HepG2 (cell line): ENCODE results near the gene DLX4. TPM values are rescaled to one million over a fixed set of nuclear protein-coding genes. Genes with fewer than 3 reads are reported as not detected.

Source experiments
- HDAC2 ChIP-seq: sonication (generic); formaldehyde crosslinking; IDR thresholded peaks from 2 replicates; pipeline ENCODE4 v1.4.0; 2020; ENCODE audit warnings: missing genetic modification reagents
- HMGA1 ChIP-seq: sonication (generic); formaldehyde crosslinking; conservative IDR thresholded peaks from 2 replicates; pipeline ENCODE4 v1.4.0; 2020; ENCODE audit warnings: missing genetic modification reagents
- RXRA ChIP-seq: sonication (generic); formaldehyde crosslinking; IDR thresholded peaks from 2 replicates; pipeline ENCODE4 v1.5.1; 2020; ENCODE audit warnings: missing genetic modification reagents
- SALL1 ChIP-seq: sonication (generic); formaldehyde crosslinking; IDR thresholded peaks from 2 replicates; pipeline ENCODE4 v1.8.0; 2022; ENCODE audit warnings: mild to moderate bottlenecking, missing genetic modification reagents
- ZMYM4 ChIP-seq: sonication (generic); formaldehyde crosslinking; IDR thresholded peaks from 2 replicates; pipeline ENCODE4 v1.8.1; 2023; ENCODE audit warnings: mild to moderate bottlenecking, missing genetic modification reagents
- ZNF766 ChIP-seq: sonication (generic); formaldehyde crosslinking; IDR thresholded peaks from 2 replicates; pipeline ENCODE4 v1.5.0; 2020; ENCODE audit warnings: missing genetic modification reagents, borderline replicate concordance
- polyA plus RNA-seq, 8 experiments: library from polyadenylated mRNA; depleted of rRNA in 3 of 8; stranded (reverse) in 7 of 8; unstranded in 1 of 8; fragments of >200 nt; fragmentation: Illumina TruSeq in 4 of 8; extraction: Trizol in 4 of 8; gene quantifications; 2 replicates each; pipeline versions ENCODE4 v1.2.1 to v1.2.3, GENCODE V29; 2011 to 2016; ENCODE audit warnings: low read depth in 4 of 8, missing spikeins in 1 of 8, mixed read lengths in 1 of 8; ENCODE audit not compliant: insufficient read depth in 1 of 8
- total RNA-seq, 5 experiments: library from RNA; depleted of rRNA; stranded (reverse); fragments of >200 nt; fragmentation: Illumina TruSeq; extraction: Trizol; gene quantifications; 2 replicates each; pipeline ENCODE4 v1.2.3, GENCODE V29; 2016; ENCODE audit warnings: low read depth in 1 of 5
- TF ChIP-seq, protein P1 (sequence below), 2 experiments: sonication (generic) in 1 of 2; formaldehyde crosslinking in 1 of 2; IDR thresholded peaks; 2 replicates each; pipeline versions ENCODE4 v1.4.0 to v1.6.1; 2016 to 2020; ENCODE audit warnings: borderline replicate concordance in 1 of 2, low read depth in 1 of 2, mild to moderate bottlenecking in 1 of 2, missing genetic modification reagents in 1 of 2
- TF ChIP-seq, protein P2 (sequence below): IDR thresholded peaks from 2 replicates; pipeline ENCODE4 v1.6.1; 2018; ENCODE audit warnings: missing genetic modification reagents, mild to moderate bottlenecking, missing compliant biosample characterization
- TF ChIP-seq, protein P3 (sequence below): IDR thresholded peaks from 2 replicates; pipeline ENCODE4 v1.6.1; 2016; ENCODE audit warnings: mild to moderate bottlenecking
- TF ChIP-seq, protein P4 (sequence below), 2 experiments: sonication (generic) in 1 of 2; formaldehyde crosslinking in 1 of 2; IDR thresholded peaks; 2 replicates each; pipeline versions ENCODE4 v1.4.0 to v1.6.1; 2018 to 2020; ENCODE audit warnings: missing genetic modification reagents in 2 of 2, borderline replicate concordance in 1 of 2, low read depth in 1 of 2, mild to moderate bottlenecking in 1 of 2, missing biosample characterization in 1 of 2

The DLX4 gene
- total and polyA plus RNA-seq, 2 of the 13 experiments (the other 11 are each of a cell fraction or from before 2014, with no cell fraction given): 0.55 to 2.3 TPM

DNA sequence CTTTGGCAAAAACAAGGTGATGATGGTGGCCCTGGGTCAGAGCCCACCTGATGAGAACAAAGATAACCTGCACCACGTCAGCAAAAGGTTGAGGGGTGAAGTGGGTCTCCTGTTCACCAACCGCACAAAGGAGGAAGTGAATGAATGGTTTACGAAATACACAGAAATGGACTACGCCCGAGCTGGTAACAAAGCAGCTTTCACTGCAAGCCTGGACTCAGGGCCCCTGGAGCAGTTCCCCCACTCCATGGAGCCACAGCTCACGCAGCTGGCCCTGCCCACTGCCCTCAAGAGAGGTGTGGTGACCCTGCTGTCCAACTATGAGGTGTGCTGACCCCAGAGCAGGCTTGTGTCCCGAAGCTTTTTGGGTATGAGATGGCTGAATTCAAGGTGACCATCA, 29.7 kb upstream of the DLX4 start (continued):
- TF ChIP-seq, protein P1, sequence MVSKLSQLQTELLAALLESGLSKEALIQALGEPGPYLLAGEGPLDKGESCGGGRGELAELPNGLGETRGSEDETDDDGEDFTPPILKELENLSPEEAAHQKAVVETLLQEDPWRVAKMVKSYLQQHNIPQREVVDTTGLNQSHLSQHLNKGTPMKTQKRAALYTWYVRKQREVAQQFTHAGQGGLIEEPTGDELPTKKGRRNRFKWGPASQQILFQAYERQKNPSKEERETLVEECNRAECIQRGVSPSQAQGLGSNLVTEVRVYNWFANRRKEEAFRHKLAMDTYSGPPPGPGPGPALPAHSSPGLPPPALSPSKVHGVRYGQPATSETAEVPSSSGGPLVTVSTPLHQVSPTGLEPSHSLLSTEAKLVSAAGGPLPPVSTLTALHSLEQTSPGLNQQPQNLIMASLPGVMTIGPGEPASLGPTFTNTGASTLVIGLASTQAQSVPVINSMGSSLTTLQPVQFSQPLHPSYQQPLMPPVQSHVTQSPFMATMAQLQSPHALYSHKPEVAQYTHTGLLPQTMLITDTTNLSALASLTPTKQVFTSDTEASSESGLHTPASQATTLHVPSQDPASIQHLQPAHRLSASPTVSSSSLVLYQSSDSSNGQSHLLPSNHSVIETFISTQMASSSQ (IDR thresholded peaks at IDR 0.05; ENCODE audit: low read depth): no peak
- TF ChIP-seq, protein P1 (CRISPR knock-in tag; IDR thresholded peaks at IDR 0.05; ENCODE audit: borderline replicate concordance): no peak
- TF ChIP-seq, protein P2, sequence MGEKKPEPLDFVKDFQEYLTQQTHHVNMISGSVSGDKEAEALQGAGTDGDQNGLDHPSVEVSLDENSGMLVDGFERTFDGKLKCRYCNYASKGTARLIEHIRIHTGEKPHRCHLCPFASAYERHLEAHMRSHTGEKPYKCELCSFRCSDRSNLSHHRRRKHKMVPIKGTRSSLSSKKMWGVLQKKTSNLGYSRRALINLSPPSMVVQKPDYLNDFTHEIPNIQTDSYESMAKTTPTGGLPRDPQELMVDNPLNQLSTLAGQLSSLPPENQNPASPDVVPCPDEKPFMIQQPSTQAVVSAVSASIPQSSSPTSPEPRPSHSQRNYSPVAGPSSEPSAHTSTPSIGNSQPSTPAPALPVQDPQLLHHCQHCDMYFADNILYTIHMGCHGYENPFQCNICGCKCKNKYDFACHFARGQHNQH (CRISPR knock-in tag): 0 out of 2 replicates have a peak, but pooled peaks have one; percentile 24
- 0 out of 2 replicates have a peak, but pooled peaks have one; percentile 31 for TF ChIP-seq ZMYM4 (CRISPR knock-in tag)
- TF ChIP-seq, protein P3, sequence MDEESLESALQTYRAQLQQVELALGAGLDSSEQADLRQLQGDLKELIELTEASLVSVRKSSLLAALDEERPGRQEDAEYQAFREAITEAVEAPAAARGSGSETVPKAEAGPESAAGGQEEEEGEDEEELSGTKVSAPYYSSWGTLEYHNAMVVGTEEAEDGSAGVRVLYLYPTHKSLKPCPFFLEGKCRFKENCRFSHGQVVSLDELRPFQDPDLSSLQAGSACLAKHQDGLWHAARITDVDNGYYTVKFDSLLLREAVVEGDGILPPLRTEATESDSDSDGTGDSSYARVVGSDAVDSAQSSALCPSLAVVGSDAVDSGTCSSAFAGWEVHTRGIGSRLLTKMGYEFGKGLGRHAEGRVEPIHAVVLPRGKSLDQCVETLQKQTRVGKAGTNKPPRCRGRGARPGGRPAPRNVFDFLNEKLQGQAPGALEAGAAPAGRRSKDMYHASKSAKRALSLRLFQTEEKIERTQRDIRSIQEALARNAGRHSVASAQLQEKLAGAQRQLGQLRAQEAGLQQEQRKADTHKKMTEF (CRISPR knock-in tag): 0 out of 2 replicates have a peak, but pooled peaks have one; percentile 29
- TF ChIP-seq, protein P4, sequence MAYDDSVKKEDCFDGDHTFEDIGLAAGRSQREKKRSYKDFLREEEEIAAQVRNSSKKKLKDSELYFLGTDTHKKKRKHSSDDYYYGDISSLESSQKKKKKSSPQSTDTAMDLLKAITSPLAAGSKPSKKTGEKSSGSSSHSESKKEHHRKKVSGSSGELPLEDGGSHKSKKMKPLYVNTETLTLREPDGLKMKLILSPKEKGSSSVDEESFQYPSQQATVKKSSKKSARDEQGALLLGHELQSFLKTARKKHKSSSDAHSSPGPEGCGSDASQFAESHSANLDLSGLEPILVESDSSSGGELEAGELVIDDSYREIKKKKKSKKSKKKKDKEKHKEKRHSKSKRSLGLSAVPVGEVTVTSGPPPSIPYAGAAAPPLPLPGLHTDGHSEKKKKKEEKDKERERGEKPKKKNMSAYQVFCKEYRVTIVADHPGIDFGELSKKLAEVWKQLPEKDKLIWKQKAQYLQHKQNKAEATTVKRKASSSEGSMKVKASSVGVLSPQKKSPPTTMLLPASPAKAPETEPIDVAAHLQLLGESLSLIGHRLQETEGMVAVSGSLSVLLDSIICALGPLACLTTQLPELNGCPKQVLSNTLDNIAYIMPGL (CRISPR knock-in tag; IDR thresholded peaks at IDR 0.05; ENCODE audit: borderline replicate concordance in 1 of 2, low read depth in 1 of 2): no peak
- peak; percentile 58 for TF ChIP-seq SALL1 (CRISPR knock-in tag)
- no peak for TF ChIP-seq ZNF766 (CRISPR knock-in tag)
- no peak for TF ChIP-seq HMGA1 (CRISPR knock-in tag)
- 0 out of 2 replicates have a peak, but pooled peaks have one; percentile 38 for TF ChIP-seq HDAC2 (CRISPR knock-in tag)
- TF ChIP-seq RXRA (CRISPR knock-in tag): no peak
